Kidney (tissue), 14 donors: ENCODE data around the gene RAB3IP. TPM values are rescaled to one million over a fixed set of nuclear protein-coding genes. Genes with fewer than 3 reads are reported as not detected.

Experiments used
- DNase-seq, 5 donors: peaks; one replicate each; pipeline ENCODE4 v3.0.0-alpha.2; 2013 to 2020
- FAIRE-seq: peaks from 2 replicates; lab custom pipeline; 2012; peaks lifted over from hg19 to GRCh38; lab: Jason Lieb, UNC
- H3K27ac ChIP-seq, 2 donors: one replicate each; pipeline ENCODE4 v1.7.0; 2013; ENCODE audit warnings: low read depth in 2 of 2, low read length in 2 of 2, inconsistent platforms in 1 of 2
- H3K27me3 ChIP-seq: one replicate; pipeline ENCODE4 v1.7.1; 2013; ENCODE audit warnings: low read length, inconsistent platforms; ENCODE audit not compliant: control insufficient read depth, insufficient read depth
- H3K36me3 ChIP-seq, 3 donors: one replicate each; pipeline versions ENCODE4 v1.7.0 to v1.7.1; 2013; ENCODE audit warnings: low read length in 3 of 3, control low read depth in 1 of 3, inconsistent platforms in 1 of 3; ENCODE audit not compliant: insufficient read depth in 3 of 3, control insufficient read depth in 2 of 3
- H3K4me1 ChIP-seq, 3 donors: one replicate each; pipeline versions ENCODE4 v1.7.0 to v1.7.1; 2013; ENCODE audit warnings: low read length in 3 of 3, inconsistent platforms in 1 of 3, low read depth in 1 of 3; ENCODE audit not compliant: control insufficient read depth in 2 of 3, insufficient read depth in 2 of 3
- H3K4me3 ChIP-seq, 3 donors: one replicate each; pipeline versions ENCODE4 v1.7.0 to v1.8.1; 2013; ENCODE audit warnings: low read length in 3 of 3, control low read depth in 1 of 3, inconsistent platforms in 1 of 3
- H3K9ac ChIP-seq, 3 donors: one replicate each; pipeline versions ENCODE4 v1.7.0 to v1.7.1; 2013; ENCODE audit warnings: low read length in 3 of 3, control low read depth in 1 of 3, inconsistent platforms in 1 of 3
- H3K9me3 ChIP-seq, 3 donors: one replicate each; pipeline versions ENCODE4 v1.7.0 to v1.7.1; 2013; ENCODE audit warnings: low read length in 3 of 3, control low read depth in 1 of 3, inconsistent platforms in 1 of 3; ENCODE audit not compliant: control insufficient read depth in 2 of 3, insufficient read depth in 1 of 3
- intact Hi-C: fragments of 100-400 bp; cut with DNase I; formaldehyde crosslinking; loops from one replicate; pipeline ENCODE4 v1.11.1; 2022
- polyA plus RNA-seq: library from polyadenylated mRNA; stranded (reverse); fragments of 350-450 nt; fragmentation: Illumina TruSeq; extraction: RNeasy Lipid Tissue Mini Kit (QIAGEN cat#74804); gene quantifications from one replicate; pipeline ENCODE4 v1.2.3, GENCODE V29; 2014; ENCODE audit warnings: low read depth, low replicate concordance; ENCODE audit not compliant: insufficient read depth
- total RNA-seq: library from RNA; stranded (reverse); fragmentation: NEBNext Ultra II Directional; extraction: Animal tissue kit (Norgen Biotek cat#: 25700); gene quantifications from one replicate; pipeline ENCODE4 v1.2.1, GENCODE V29; 2021
- TF ChIP-seq, protein P1 (sequence below): IDR thresholded peaks from 3 replicates; pipeline ENCODE4 v1.5.1; 2012; ENCODE audit warnings: mild to moderate bottlenecking, moderate library complexity, borderline replicate concordance; ENCODE audit not compliant: insufficient read depth; ENCODE audit errors: extremely low read depth
- donor health status: control.
- donor health status: control.
- donor health status: control.
- donor health status: control.
- donor health status: control.
- donor health status: DM: yes; HTN: yes; CAD: no.
- donor health status: Normal renal cell carcinoma (clear cell type).

RAB3IP gene
- total and polyA plus RNA-seq, 2 donors from 2014 or later = 58.4 to 73.6 TPM

DNA sequence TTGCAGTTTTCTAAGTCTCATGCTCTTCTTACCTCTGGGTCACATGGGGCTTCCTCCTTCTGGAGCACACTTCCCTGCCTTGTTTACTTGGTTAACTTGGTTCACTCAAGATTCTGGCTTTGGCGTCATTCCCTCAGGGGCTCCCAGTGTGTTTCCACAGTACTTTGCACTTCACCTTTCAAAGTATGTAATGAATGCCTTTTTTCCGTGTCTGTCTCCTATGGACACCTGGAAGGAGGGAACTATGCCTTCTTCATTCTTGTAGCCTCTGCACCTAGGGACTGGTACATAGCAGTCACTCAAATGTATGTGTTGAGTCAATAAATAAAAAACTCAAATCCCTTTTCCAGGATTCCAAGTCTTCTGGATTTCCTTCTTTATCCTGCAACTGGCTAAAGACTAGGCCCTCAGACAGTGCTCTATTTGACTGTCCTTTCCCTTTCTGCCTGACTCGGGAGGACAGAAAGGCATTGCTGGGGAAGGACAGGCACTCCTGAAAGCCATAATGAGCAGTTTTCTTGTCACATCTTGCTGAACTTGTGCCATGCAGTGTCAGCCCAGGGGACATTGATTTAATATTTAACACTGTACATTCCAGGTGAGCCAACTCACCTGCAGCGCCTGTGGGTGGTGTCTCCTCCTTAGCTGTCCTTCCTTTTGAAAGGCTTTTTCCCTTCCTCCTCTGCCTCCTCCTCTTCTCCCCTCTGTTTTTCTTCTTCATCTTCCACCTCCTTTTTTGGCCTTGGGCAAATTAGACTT lies 99.2 kb downstream of the RAB3IP start:
- peak in 2 of 5 donors; percentile 7 to 14 for DNase-seq
- intact Hi-C loops = no loop called here
- H3K36me3 ChIP-seq = no peaks in the 10 kb centered on the region
- H3K9ac ChIP-seq = no peak overlapping the region
- no peak overlapping the region for H3K27ac ChIP-seq
- TF ChIP-seq, protein P1, sequence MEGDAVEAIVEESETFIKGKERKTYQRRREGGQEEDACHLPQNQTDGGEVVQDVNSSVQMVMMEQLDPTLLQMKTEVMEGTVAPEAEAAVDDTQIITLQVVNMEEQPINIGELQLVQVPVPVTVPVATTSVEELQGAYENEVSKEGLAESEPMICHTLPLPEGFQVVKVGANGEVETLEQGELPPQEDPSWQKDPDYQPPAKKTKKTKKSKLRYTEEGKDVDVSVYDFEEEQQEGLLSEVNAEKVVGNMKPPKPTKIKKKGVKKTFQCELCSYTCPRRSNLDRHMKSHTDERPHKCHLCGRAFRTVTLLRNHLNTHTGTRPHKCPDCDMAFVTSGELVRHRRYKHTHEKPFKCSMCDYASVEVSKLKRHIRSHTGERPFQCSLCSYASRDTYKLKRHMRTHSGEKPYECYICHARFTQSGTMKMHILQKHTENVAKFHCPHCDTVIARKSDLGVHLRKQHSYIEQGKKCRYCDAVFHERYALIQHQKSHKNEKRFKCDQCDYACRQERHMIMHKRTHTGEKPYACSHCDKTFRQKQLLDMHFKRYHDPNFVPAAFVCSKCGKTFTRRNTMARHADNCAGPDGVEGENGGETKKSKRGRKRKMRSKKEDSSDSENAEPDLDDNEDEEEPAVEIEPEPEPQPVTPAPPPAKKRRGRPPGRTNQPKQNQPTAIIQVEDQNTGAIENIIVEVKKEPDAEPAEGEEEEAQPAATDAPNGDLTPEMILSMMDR = no peak
- H3K4me3 ChIP-seq = no peak overlapping the region
- peaks cover 0 to 15% (median 6%) of the 10 kb centered on the region in 3 donors for H3K4me1 ChIP-seq
- no peak for FAIRE-seq
- no peaks in the 10 kb centered on the region for H3K27me3 ChIP-seq
- H3K9me3 ChIP-seq = no peaks in the 10 kb centered on the region

DNA sequence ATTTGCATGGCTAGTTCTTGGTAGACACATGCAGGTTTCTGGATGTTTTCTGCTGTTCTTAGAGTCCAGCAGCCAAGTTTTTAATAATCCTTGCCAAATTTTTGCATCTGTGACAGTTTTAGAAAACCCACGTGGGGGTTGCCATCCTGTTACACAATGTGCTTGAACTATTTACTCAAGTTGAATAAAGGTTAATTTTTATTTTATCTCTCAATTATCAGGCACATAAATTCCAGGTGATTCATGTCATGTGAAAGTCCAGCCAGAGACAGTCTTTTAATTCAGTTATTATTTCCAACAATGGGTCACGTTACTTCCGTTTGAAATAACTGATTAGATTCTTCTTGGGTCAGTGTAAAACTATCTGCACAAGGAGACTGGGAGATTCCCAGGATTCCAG lies 102.1 kb downstream of the RAB3IP start:
- TF ChIP-seq, protein P1 = no peak
- H3K4me1 ChIP-seq = peaks cover 0 to 15% (median 3%) of the 10 kb centered on the region in 3 donors
- H3K9ac ChIP-seq = no peak overlapping the region
- intact Hi-C loops = no loop called here
- no peak overlapping the region for H3K4me3 ChIP-seq
- no peak overlapping the region for H3K27ac ChIP-seq
- H3K27me3 ChIP-seq = no peaks in the 10 kb centered on the region
- DNase-seq (no peak), FAIRE-seq (no peak)
- no peaks in the 10 kb centered on the region for H3K36me3 ChIP-seq
- H3K9me3 ChIP-seq = no peaks in the 10 kb centered on the region

DNA sequence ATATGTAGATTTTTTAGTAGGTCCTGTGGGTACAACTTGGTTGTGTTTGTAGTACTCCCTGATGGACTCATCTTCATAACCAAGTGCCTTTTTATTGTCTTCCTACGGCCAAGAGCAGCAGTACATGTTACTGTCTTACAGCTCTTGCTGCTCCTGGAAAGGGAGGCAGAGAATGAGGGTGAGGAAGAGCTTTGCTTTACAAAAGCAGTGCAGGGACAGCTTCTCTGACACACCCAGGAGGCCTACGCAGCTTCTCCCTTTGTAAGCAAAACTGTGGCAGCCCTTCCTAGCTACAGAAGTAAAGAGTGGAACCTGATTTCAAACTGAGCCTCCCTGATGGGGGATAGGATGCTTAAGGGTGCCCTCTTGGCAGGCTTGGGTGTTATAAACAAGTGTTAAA lies 104.9 kb downstream of the RAB3IP start:
- Histone ChIP-seq H3K27ac (no peak overlapping the region), H3K36me3 (no peaks in the 10 kb centered on the region), H3K4me3 (no peak overlapping the region), H3K9me3 (no peaks in the 10 kb centered on the region), H3K27me3 (no peaks in the 10 kb centered on the region), H3K4me1 (peaks cover 0 to 9% (median 0%) of the 10 kb centered on the region in 3 donors), H3K9ac (no peak overlapping the region)
- TF ChIP-seq, protein P1 = no peak
- DNase-seq (no peak), FAIRE-seq (no peak)
- intact Hi-C loops = no loop called here
